ENCODE data around the gene LLCFC1.

LLCFC1 gene

DNA sequence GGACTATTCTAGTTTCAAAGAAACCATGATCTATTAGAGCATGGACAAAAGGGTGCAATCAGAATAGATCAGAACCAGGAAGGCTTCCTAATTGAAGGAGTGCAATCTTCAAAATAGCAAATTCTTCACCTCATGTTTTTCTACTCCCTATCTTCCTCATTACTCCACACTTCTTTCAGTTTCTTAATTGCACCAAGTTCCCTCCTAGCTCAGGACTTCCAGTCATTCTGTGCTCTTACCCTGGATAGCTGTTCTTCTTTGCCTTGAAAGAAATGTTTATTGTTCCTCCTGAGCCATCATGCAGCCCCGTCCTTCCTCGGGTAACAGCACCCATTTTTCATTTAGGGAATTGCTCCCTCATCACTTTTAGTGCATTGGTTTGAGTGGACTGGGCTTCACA lies 28.8 kb upstream of the LLCFC1 start:
- no peak for DNase-seq

DNA sequence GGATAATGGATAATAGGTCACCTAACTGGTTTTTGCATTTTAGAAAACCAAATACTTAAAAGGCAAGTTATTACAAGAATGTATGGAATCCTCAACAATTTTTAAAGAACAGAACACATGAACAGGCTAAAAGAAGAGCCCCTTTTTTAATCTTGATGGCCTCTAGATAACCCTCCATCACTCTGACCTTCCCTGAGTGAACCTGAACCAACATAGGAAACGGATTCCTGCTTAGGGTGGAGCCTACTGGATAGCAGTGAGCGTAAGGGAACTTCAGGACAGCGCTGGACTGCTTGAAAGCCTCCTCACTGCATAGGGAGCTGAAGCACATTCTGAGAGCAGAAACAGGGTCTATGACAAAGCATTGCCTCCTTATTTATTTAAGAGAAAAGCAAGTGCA lies 26.2 kb upstream of the LLCFC1 start:
- DNase-seq = no peak

- DNase-seq = no peak
Observed at GRCh38 chr7:142913566-142913965, 25.7 kb upstream of the LLCFC1 start.

DNA sequence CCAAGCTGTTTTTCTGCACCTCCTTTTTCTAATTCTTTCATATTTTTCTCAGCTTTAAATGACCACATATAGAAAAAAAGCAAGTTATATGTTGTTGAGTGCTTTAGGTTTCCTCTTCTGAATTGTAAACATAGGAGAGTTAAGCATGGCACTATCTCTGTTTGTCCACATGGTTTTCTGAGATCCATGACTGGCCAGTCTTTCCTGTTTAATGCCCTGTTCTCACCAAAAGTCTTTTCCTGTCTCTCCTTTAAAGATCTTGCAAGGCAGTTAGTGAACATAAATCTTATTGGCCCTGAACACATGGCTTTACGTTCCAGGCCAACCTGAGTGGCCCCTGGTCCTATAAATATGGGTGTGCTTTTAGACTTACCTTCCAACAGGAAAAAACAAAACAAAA lies 25.2 kb upstream of the LLCFC1 start:
- DNase-seq = no peak

- DNase-seq = no peak
Observed at GRCh38 chr7:142915315-142915714, 24.0 kb upstream of the LLCFC1 start.

GRCh38 chr7:142916508-142916907 lies 22.8 kb upstream of the LLCFC1 start:
- no peak for DNase-seq

DNA sequence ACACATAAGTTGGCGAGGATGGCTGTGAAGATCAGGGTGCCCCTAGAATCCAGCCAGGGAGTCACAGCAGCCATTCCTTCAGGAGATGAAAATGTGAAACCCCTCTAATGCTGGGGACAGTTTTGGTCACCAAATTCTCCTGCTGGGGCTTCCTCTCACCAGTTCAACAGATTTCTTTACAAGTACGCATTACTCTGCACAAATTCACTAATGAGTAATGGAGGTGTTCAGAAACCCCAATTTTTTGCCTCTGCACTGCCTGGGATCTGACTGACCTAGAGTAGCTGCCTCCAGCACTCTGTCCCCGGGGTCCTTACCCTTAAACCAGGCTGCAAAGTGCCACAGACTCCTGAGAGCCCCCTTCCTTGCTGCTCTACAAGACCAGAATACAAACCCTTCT lies 21.8 kb upstream of the LLCFC1 start:
- no peak for DNase-seq

GRCh38 chr7:142918901-142919300 lies 20.4 kb upstream of the LLCFC1 start:
- DNase-seq = no peak

GRCh38 chr7:142919656-142920055 lies 19.6 kb upstream of the LLCFC1 start:
- no peak for DNase-seq

- DNase-seq = no peak
Observed at GRCh38 chr7:142923391-142923790, 15.9 kb upstream of the LLCFC1 start.

DNA sequence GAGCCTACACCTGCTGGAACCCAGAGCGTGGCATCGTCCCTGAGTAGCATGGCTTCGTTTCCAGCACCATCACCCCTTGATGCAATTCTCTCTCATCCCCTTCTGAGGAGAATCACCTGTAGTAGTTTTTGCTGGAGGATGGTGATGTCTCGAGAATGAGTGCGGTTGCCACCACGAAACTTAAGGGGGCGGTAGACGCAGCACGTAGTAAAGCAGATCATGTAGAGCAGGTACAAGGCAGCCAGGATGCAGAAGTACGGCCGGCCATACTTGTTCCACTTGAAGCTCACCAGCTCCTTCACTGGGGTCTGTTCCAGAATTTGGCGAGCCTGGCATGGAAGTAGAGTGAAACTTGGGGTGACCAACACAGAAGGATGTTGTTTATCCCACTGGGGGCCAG lies 13.9 kb upstream of the LLCFC1 start:
- no peak for DNase-seq

- no peak for DNase-seq
Observed at GRCh38 chr7:142927085-142927745, 12.1 kb upstream of the LLCFC1 start.

DNA sequence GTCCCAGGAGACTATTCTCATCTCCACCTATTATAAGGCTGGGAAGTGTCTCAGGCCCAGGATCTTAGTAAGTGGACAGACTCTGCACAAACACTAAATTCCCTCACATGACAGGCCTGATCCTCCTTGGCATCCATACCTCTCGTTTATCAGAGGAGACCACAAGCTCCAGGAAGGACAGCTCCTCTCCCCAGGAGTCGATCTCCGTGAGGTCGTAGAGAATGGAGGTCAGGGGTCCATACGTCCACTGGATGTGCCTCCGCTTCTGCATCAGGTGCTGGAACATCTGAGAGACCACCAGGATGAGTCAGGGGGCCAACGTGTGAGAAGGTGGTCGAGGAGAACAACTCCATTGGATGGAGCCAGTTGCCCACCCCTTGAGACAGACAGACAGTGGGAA lies 11.3 kb upstream of the LLCFC1 start:
- DNase-seq = no peak

GRCh38 chr7:142930126-142930730 lies 9.1 kb upstream of the LLCFC1 start:
- DNase-seq = no peak

- no peak for DNase-seq
Observed at GRCh38 chr7:142932386-142933091, 6.7 kb upstream of the LLCFC1 start.

- no peak for DNase-seq
Observed at GRCh38 chr7:142933092-142933475, 6.2 kb upstream of the LLCFC1 start.

DNA sequence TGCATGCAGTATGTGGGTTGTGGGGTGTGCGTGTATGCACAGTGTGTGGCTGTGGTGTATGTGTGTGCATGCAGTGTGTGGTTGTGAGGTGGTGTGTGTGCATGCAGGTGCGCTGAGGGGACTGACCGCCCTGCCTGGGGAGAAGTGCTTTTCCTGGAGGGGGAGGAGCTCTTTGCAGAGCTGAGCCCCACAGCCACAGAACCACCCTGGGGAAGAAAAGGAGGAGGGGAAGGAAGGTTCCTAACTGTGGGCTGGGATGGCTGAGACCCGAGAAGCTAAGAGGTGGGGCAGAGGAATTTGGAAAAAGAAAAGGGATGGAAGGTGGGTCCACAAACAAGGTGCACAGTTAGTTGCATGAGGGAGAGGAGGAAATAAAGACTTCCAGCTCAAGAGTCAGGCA lies 5.7 kb upstream of the LLCFC1 start, which contains the start of gene TRPV5:
TSS of gene TRPV5 (minus strand) at position 123 of the 400 bp plus-strand sequence. CDS start 287 bp downstream, outside the sequence.
- no peak for DNase-seq

DNA sequence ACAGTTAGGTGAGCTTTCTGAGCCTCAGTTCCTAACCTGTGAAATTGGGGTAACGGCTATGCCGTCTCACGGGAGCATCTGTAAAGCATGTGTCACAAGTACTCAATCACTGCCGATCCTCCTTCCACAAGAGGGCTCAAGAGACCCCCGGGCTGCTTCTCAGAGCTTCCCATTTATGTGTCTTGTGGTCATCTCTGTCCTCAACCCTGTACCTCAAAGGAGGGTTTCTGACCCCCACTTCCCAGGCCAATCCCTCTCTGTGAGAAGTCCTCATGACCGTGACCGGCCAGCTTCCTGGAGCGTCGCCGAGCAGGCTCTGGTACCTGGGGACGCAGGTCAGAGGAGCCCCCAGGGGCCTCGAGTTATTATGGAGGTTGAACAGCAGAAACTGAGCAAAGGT lies 5.2 kb upstream of the LLCFC1 start:
- no peak for DNase-seq

GRCh38 chr7:142935941-142936565 lies 3.2 kb upstream of the LLCFC1 start:
- no peak for DNase-seq

GRCh38 chr7:142938611-142939010 lies 673 bp upstream of the LLCFC1 start:
- DNase-seq = no peak

- no peak for DNase-seq
Observed at GRCh38 chr7:142940966-142941535, 1.8 kb downstream of the LLCFC1 start.

- DNase-seq = no peak
Observed at GRCh38 chr7:142941541-142941940, 2.3 kb downstream of the LLCFC1 start.

- DNase-seq = no peak
Observed at GRCh38 chr7:142942746-142943145, 3.5 kb downstream of the LLCFC1 start.
